Activated T-helper 2 cell treated with anti-CD3 and anti-CD28 coated beads, Interferon-gamma antibody, Interleukin-2, Interleukin-4, amounts not matched to agents 10 μg/mL and 5 μg/mL and 100 μg/mL, durations not matched to agents 14 hours and 24 hours and 36 hours (primary cell): Measurements from ENCODE around the gene RAP1GAP. TPM values are rescaled to one million over a fixed set of nuclear protein-coding genes. Genes with fewer than 3 reads are reported as not detected.

Experiments
- DNase-seq: peaks from one replicate; pipeline ENCODE4 v3.0.0; 2021; ENCODE audit warnings: low spot score
- H3K27ac Mint-ChIP-seq: one replicate; pipeline ENCODE4 v1.8.0; 2021; ENCODE audit warnings: mixed read lengths
- H3K27me3 Mint-ChIP-seq: one replicate; pipeline ENCODE4 v1.8.0; 2021; ENCODE audit warnings: low read depth, mixed read lengths
- H3K36me3 Mint-ChIP-seq: one replicate; pipeline ENCODE4 v1.8.0; 2021; ENCODE audit warnings: low read depth, mixed read lengths
- H3K4me1 Mint-ChIP-seq: one replicate; pipeline ENCODE4 v1.8.0; 2021; ENCODE audit warnings: low read depth, mixed read lengths
- H3K4me3 Mint-ChIP-seq: one replicate; pipeline ENCODE4 v1.8.0; 2021; ENCODE audit warnings: low read depth, mild to moderate bottlenecking, moderate library complexity, mixed read lengths
- H3K9me3 Mint-ChIP-seq: one replicate; pipeline ENCODE4 v1.8.0; 2021; ENCODE audit warnings: mixed read lengths
- intact Hi-C: fragments of 100-400 bp; cut with micrococcal nuclease; formaldehyde crosslinking; loops from one replicate; pipeline ENCODE4 v1.15.1; 2023
- total RNA-seq: library from RNA; stranded (reverse); gene quantifications from 2 replicates; pipeline ENCODE4 v1.2.3, GENCODE V29; 2022

Gene RAP1GAP
- total RNA-seq, 1 donor from 2014 or later: 0.46 TPM

DNA sequence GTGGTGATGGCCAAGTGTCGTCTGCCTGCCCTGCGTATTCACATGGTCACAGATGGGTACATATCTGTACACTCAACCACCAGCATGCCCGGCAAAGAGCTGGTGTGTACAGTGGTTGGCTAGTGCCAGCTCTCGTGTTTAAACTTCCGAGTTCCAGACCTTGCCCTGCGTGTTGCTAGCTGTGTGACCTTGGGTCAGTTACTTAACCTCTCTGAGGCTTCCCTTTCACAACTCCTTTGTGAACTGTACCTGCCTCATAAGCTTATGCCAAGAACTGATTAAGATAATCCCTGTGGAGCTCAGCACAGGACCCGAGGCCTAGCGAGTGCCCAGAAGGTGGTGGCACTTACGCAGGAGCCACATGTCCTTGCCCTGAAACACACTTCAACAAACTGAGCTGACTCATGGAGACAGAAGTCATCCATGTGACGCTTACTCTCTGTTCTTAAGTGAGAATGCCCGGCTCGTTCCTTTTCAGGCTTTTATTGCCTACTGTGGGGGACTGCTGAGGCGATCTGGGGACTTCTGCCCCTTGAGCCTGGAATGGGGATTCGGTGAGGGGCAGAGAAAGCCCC is 104.5 kb downstream of the RAP1GAP start:
- Mint-ChIP-seq H3K27ac (no peak overlapping the region), H3K27me3 (no peaks in the 10 kb centered on the region), H3K36me3 (no peaks in the 10 kb centered on the region), H3K4me3 (no peak overlapping the region), H3K9me3 (no peaks in the 10 kb centered on the region), H3K4me1 (no peaks in the 10 kb centered on the region)
- intact Hi-C loops: no loop called here
- no peak for DNase-seq

DNA sequence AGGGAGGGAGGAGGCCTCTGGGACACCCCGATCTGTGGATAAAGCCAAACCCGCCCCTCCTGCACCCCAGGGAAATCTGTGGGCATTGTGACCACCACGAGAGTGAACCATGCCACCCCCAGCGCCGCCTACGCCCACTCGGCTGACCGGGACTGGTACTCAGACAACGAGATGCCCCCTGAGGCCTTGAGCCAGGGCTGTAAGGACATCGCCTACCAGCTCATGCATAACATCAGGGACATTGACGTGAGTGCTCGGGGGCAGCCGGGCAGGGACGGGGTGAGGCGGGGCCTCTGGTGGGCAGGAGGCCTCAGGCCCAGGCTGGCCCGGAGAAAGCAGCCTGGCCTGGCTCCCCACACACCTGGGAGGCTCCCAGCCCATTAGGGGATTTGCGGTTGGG is 105.2 kb downstream of the RAP1GAP start:
- H3K27ac Mint-ChIP-seq: no peak overlapping the region
- no peak overlapping the region for H3K4me3 Mint-ChIP-seq
- DNase-seq: no peak
- no peaks in the 10 kb centered on the region for H3K9me3 Mint-ChIP-seq
- H3K36me3 Mint-ChIP-seq: no peaks in the 10 kb centered on the region
- intact Hi-C loops: no loop called here
- no peaks in the 10 kb centered on the region for H3K27me3 Mint-ChIP-seq
- H3K4me1 Mint-ChIP-seq: no peaks in the 10 kb centered on the region

DNA sequence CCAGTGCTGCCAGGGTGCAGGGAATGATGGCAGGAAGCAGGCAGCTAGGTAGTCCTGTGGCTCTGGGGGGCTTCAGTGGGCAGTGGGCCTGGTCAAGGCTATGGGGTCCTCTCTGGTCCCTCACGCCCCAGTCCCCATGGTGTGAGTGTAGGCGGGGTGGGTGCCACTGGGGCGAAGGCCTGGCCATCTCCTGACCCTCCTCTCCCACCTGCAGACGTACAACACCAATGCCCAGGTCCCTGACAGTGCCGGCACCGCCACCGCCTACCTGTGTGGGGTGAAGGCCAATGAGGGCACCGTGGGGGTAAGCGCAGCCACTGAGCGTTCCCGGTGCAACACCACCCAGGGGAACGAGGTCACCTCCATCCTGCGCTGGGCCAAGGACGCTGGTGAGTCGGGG is 106.3 kb downstream of the RAP1GAP start:
- no peaks in the 10 kb centered on the region for H3K4me1 Mint-ChIP-seq
- H3K27me3 Mint-ChIP-seq: no peaks in the 10 kb centered on the region
- DNase-seq: no peak
- H3K27ac Mint-ChIP-seq: no peak overlapping the region
- H3K9me3 Mint-ChIP-seq: no peaks in the 10 kb centered on the region
- intact Hi-C loops: no loop called here
- H3K36me3 Mint-ChIP-seq: no peaks in the 10 kb centered on the region
- no peak overlapping the region for H3K4me3 Mint-ChIP-seq

DNA sequence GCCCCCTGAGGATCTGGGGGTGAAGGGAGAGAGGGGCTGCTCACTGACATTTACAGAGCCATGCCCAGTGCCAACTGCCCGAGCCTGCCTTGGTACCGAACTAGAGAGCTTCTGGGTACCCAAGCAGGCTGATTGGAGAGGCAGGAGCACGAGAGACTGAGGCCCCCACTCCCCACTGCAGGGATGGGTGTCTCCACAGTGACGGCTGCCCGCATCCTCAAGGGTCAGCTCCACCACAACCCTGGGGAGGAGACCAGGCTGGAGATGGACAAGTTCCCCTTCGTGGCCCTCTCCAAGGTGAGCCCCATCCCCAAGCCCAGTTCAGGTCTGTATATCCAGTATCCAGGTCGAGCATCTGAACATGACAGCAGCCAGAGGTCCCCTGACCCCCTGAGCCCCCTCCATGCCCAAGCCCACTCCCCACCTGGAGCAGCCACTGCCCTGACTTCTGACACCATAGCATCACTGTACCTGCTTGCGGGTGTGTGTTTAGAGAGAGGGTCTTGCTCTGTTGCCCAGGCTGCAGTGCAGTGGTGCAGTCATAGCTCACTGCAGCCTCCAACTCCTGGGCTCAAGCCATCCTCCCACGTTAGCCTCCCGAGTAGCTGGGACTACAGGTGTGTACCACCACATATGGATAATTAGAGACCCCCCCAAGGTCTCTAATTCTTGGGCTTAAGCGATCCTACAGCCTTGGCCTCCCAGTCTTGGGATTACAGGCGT is 108.1 kb downstream of the RAP1GAP start:
- no peaks in the 10 kb centered on the region for H3K27me3 Mint-ChIP-seq
- no peak overlapping the region for H3K4me3 Mint-ChIP-seq
- no peaks in the 10 kb centered on the region for H3K4me1 Mint-ChIP-seq
- intact Hi-C loops: no loop called here
- no peak for DNase-seq
- H3K27ac Mint-ChIP-seq: no peak overlapping the region
- no peaks in the 10 kb centered on the region for H3K36me3 Mint-ChIP-seq
- no peaks in the 10 kb centered on the region for H3K9me3 Mint-ChIP-seq

DNA sequence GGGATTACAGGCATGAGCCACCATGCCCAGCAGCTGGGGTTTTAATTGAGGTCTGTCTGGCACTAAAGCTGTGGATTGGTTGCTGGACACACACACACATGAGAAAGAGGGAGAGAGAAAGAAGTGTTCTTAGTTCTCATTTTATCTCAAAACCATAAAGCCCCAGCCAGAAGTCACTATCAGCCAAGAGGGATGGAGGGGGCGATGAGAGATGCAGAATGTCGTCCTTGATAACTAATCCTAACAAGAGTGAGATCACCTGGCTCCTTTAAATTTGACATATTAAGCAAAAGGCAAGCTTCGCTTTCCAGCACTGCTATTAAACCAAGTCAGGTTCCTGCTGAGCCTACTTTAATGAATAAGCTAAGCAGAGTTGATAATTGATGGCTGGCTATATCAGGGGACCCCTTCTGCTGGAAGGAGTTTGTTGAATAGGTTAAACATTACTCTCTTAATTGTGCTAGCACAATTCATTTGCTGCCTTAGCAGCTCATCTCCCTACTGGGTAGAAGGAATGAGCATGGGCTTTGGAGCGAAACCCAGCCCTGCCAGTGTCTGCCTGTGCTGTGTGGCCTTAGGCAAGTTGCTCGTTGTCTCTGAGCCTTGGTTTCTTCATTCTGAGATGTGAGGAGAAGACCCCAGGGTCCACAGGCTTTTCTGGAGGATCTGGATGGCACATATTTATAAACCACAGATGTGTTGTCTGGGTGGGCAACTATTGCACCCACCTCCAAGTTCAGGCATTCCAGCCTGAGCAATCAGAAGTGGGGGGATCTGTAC is 109.2 kb downstream of the RAP1GAP start:
- Mint-ChIP-seq H3K27ac (no peak overlapping the region), H3K4me1 (no peaks in the 10 kb centered on the region), H3K9me3 (no peaks in the 10 kb centered on the region), H3K4me3 (no peak overlapping the region), H3K36me3 (no peaks in the 10 kb centered on the region), H3K27me3 (peaks cover 1% of the 10 kb centered on the region)
- intact Hi-C loops: no loop called here
- no peak for DNase-seq

DNA sequence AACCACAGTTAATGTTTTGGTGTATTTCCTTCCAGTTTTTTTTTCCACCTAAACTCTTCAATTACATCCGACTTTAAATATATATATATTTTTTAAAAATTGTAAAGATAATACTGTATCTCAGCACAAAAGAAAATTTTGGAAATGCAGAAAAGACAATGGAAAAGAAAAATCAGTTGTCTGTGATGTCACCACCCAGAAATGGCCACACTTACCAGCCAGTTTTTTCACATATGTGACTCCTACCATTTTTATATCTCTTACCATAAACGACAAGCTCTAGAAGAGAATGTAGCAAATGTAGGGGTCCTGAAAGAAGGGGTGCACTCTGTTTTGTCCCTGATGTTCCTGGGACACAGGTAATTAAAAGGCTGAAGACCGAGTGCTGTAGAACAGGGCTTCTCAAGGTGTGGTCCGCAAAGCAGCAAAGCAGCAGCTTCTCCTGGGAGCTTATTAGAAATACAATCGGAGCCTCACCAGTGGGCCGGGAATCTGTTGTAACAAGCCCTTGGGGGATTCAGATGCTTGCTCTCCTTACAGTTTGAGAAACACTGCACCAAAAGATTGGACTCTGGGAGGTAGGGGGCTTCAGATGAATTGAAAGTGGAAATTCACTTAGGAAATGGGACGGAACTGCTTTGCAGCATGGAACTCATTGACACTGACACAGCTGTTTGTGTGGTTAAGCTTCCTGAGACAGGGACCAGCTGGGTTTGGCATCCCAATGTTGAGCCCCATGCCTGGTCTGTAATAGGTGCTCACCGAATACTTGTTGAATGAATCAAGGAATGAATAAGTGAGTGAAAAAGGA is 115.8 kb downstream of the RAP1GAP start:
- DNase-seq: no peak
- Mint-ChIP-seq H3K4me3 (no peak overlapping the region), H3K4me1 (no peaks in the 10 kb centered on the region), H3K9me3 (no peaks in the 10 kb centered on the region), H3K36me3 (no peaks in the 10 kb centered on the region), H3K27me3 (peaks cover 8% of the 10 kb centered on the region), H3K27ac (no peak overlapping the region)
- intact Hi-C loops: no loop called here

DNA sequence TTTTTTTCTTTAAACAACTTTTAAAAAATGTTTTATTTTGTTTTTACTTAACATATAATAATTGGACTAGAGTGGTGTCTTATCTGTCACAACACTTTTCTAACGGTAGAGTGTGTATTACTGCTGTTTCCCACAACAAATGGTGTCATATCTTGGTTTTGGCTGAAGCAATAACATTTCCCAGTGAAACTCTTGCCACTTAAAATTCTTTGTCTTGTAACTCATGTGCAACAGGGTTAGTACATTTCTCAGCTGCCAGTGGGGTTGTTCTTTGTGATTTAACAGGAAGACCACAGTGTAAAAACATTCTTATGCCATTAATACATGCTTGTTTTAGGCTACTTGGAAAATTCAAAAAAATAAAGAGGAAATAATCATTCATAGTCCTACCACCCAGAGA is 116.4 kb downstream of the RAP1GAP start:
- DNase-seq: no peak
- peaks cover 8% of the 10 kb centered on the region for H3K27me3 Mint-ChIP-seq
- no peak overlapping the region for H3K4me3 Mint-ChIP-seq
- no peak overlapping the region for H3K27ac Mint-ChIP-seq
- H3K36me3 Mint-ChIP-seq: no peaks in the 10 kb centered on the region
- no peaks in the 10 kb centered on the region for H3K4me1 Mint-ChIP-seq
- intact Hi-C loops: no loop called here
- no peaks in the 10 kb centered on the region for H3K9me3 Mint-ChIP-seq

DNA sequence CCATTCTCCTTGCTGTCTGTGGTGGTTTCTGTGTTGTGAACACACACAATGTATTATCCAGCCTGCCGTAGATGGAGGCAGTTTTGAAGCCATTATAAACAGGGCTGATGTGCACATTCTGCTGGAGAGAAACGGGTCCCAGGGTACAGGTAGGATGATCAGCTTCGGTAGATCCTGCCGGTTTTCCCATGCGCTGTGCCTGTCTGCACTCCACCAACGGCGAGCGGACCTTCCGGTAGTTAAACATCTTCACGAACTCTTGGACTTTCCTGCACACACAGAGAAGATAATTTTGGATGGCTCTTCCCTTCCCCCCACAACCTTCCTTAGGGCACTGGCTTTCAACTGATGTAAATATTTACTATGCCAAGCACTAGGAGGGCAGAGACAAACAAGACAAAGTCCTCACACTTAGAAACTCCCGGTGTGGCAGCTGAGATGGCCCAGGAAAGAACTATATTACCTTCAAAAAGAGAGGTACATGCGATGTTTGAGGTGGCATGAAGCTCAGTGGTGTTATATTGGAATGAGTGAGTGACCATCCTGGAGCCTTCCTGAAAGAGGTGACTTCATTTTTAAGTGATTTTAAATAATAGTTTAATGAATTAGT is 118.2 kb downstream of the RAP1GAP start:
- Mint-ChIP-seq H3K4me1 (no peaks in the 10 kb centered on the region), H3K9me3 (no peaks in the 10 kb centered on the region), H3K27me3 (peaks cover 8% of the 10 kb centered on the region), H3K36me3 (no peaks in the 10 kb centered on the region), H3K4me3 (no peak overlapping the region), H3K27ac (no peak overlapping the region)
- DNase-seq: no peak
- intact Hi-C loops: no loop called here

DNA sequence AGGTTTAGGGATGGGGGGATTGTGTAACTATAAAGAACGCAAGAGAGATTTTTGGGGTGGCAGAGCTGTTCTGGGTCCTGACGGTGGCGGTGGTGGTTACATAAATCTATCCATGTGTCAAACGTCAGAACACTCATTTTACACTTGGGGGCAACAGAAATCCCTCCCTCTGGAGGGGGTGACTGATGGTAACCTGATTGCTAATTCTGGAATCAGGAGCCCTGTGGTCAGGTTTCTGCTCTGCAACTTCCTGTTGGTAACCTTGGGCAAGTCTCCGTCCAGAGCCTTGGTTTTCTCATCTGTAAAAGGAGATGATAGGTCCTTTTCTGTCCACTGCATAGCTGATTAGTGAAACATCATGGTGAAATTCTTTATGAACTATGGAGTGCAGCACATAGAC is 119.1 kb downstream of the RAP1GAP start:
- Mint-ChIP-seq H3K27me3 (peaks cover 8% of the 10 kb centered on the region), H3K27ac (no peak overlapping the region), H3K4me3 (no peak overlapping the region), H3K36me3 (no peaks in the 10 kb centered on the region), H3K9me3 (no peaks in the 10 kb centered on the region), H3K4me1 (no peaks in the 10 kb centered on the region)
- intact Hi-C loops: no loop called here
- no peak for DNase-seq

DNA sequence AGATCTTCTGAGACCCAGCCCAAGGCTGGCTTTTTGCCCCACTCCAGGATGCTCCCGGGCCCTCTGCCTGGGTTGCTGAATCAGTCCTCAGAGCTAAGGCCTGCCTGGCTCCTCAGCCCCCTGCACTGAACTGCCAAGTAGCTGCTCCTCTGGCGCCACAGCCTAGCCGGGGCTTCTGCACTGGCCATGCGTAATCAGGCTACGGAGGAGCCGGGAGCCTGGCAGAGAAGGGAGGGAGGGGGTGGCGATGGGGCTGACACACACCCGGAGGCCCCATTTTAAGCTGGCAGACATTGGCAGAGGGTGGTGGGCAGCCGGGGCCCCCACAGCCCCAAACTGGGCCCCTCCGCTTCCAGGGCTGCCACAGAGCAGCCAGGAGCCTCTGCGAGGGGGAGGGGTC is 121.3 kb downstream of the RAP1GAP start:
- Mint-ChIP-seq H3K27me3 (peaks cover 7% of the 10 kb centered on the region), H3K4me3 (no peak overlapping the region), H3K27ac (no peak overlapping the region), H3K36me3 (no peaks in the 10 kb centered on the region), H3K4me1 (no peaks in the 10 kb centered on the region), H3K9me3 (no peaks in the 10 kb centered on the region)
- intact Hi-C loops: no loop called here
- DNase-seq: no peak
